HG02623 (cell line): ENCODE measurements around the gene INA.

Experiments
- ATAC-seq: cut with Tn5 transposase; IDR thresholded peaks from one replicate; pipeline ENCODE4 v1.9.1; 2021; ENCODE audit warnings: moderate library complexity; ENCODE audit not compliant: unreplicated experiment

Gene INA

GRCh38 chr10:103273041-103273441 lies 3.9 kb upstream of the INA start:
- no peak for ATAC-seq

- no peak for ATAC-seq
These were observed 565 bp upstream of the INA start for GRCh38 chr10:103276251-103276895.

- ATAC-seq, result no peak
These were observed 987 bp downstream of the INA start for GRCh38 chr10:103277713-103278536.

- ATAC-seq, result no peak
These were observed 1.5 kb downstream of the INA start for GRCh38 chr10:103278537-103278823.

GRCh38 chr10:103278862-103279298 lies 1.9 kb downstream of the INA start:
- no peak for ATAC-seq

- no peak for ATAC-seq
These were observed 3.1 kb downstream of the INA start for GRCh38 chr10:103280031-103280430.

GRCh38 chr10:103280506-103280905 lies 3.6 kb downstream of the INA start:
- ATAC-seq, result no peak

- no peak for ATAC-seq
These were observed 4.8 kb downstream of the INA start for GRCh38 chr10:103281753-103282152.

- ATAC-seq, result no peak
These were observed 6.0 kb downstream of the INA start for GRCh38 chr10:103282961-103283360.

GRCh38 chr10:103284170-103284569 lies 7.2 kb downstream of the INA start:
- no peak for ATAC-seq

- no peak for ATAC-seq
These were observed 11.1 kb downstream of the INA start for GRCh38 chr10:103287992-103288391.

GRCh38 chr10:103291588-103291987 lies 14.7 kb downstream of the INA start:
- ATAC-seq, result no peak

GRCh38 chr10:103295374-103296015 lies 18.6 kb downstream of the INA start:
- ATAC-seq, result no peak

- no peak for ATAC-seq
These were observed 30.7 kb downstream of the INA start for GRCh38 chr10:103307594-103307993.

GRCh38 chr10:103310197-103310596 lies 33.3 kb downstream of the INA start:
- no peak for ATAC-seq

GRCh38 chr10:103316087-103316486 lies 39.1 kb downstream of the INA start:
- ATAC-seq, result no peak

GRCh38 chr10:103327906-103328305 lies 51.0 kb downstream of the INA start:
- no peak for ATAC-seq

- ATAC-seq, result no peak
These were observed 57.1 kb downstream of the INA start for GRCh38 chr10:103333934-103334520.

GRCh38 chr10:103334567-103334966 lies 57.6 kb downstream of the INA start:
- ATAC-seq, result no peak

GRCh38 chr10:103336370-103336769 lies 59.4 kb downstream of the INA start:
- ATAC-seq, result no peak
